H9 (cell line): ENCODE measurements around the gene PTX3. TPM values are rescaled to one million over a fixed set of nuclear protein-coding genes. Genes with fewer than 3 reads are reported as not detected.

ENCODE experiments used
- DNase-seq: peaks from one replicate; pipeline ENCODE4 v3.0.0-alpha.2; 2017
- H2AFZ ChIP-seq: one replicate; pipeline ENCODE4 v1.6.1; 2013; ENCODE audit warnings: mild to moderate bottlenecking, low read length, control low read depth, moderate library complexity
- H2AK5ac ChIP-seq: 2 replicates; pipeline ENCODE4 v1.6.1; 2013; ENCODE audit warnings: low read length, control low read depth, mixed read lengths; ENCODE audit not compliant: insufficient read length
- H2BK120ac ChIP-seq: one replicate; pipeline ENCODE4 v1.6.1; 2013; ENCODE audit warnings: low read depth, mild to moderate bottlenecking, low read length, control low read depth, inconsistent platforms; ENCODE audit not compliant: poor library complexity, severe bottlenecking
- H2BK12ac ChIP-seq: 2 replicates; pipeline ENCODE4 v1.6.1; 2013; ENCODE audit warnings: low read length, control low read depth, mixed read lengths, low read depth; ENCODE audit not compliant: insufficient read length
- H2BK15ac ChIP-seq: 2 replicates; pipeline ENCODE4 v1.6.1; 2013; ENCODE audit warnings: low read depth, low read length, control low read depth
- H2BK20ac ChIP-seq: one replicate; pipeline ENCODE4 v1.6.1; 2013; ENCODE audit warnings: low read depth, mild to moderate bottlenecking, low read length, control low read depth, inconsistent platforms; ENCODE audit not compliant: poor library complexity, severe bottlenecking
- H2BK5ac ChIP-seq: 2 replicates; pipeline ENCODE4 v1.6.1; 2013; ENCODE audit warnings: low read length, control low read depth, mixed read lengths; ENCODE audit not compliant: insufficient read length
- H3K14ac ChIP-seq: 2 replicates; pipeline ENCODE4 v1.6.1; 2013; ENCODE audit warnings: low read length, control low read depth; ENCODE audit not compliant: insufficient read depth
- H3K18ac ChIP-seq: 2 replicates; pipeline ENCODE4 v1.6.1; 2013; ENCODE audit warnings: low read depth, mild to moderate bottlenecking, mixed read lengths, low read length, control low read depth; ENCODE audit not compliant: insufficient read length
- H3K23ac ChIP-seq: 2 replicates; pipeline ENCODE4 v1.6.1; 2013; ENCODE audit warnings: low read length, control low read depth, mixed read lengths, low read depth; ENCODE audit not compliant: insufficient read length
- H3K23me2 ChIP-seq: 2 replicates; pipeline ENCODE4 v1.6.1; 2013; ENCODE audit warnings: low read depth, mild to moderate bottlenecking, mixed read lengths, low read length, control low read depth; ENCODE audit not compliant: insufficient read length, poor library complexity, severe bottlenecking
- H3K27ac ChIP-seq: 2 replicates; pipeline ENCODE4 v1.5.1; 2013; ENCODE audit warnings: low read length, control low read depth, mixed read lengths, low read depth; ENCODE audit not compliant: insufficient read length
- H3K27me3 ChIP-seq: 2 replicates; pipeline ENCODE4 v1.6.1; 2013; ENCODE audit warnings: low read length, control low read depth, inconsistent platforms; ENCODE audit not compliant: insufficient read depth
- H3K4ac ChIP-seq: 2 replicates; pipeline ENCODE4 v1.6.1; 2013; ENCODE audit warnings: low read depth, mild to moderate bottlenecking, control low read depth, inconsistent platforms, low read length, moderate library complexity
- H3K4me1 ChIP-seq: 2 replicates; pipeline ENCODE4 v1.6.1; 2013; ENCODE audit warnings: low read length, control low read depth, inconsistent platforms; ENCODE audit not compliant: insufficient read depth
- H3K4me2 ChIP-seq: 2 replicates; pipeline ENCODE4 v1.6.1; 2013; ENCODE audit warnings: low read length, control low read depth, mixed read lengths; ENCODE audit not compliant: insufficient read length, insufficient read depth
- H3K56ac ChIP-seq: 2 replicates; pipeline ENCODE4 v1.6.1; 2013; ENCODE audit warnings: low read depth, mild to moderate bottlenecking, mixed read lengths, low read length, control low read depth; ENCODE audit not compliant: insufficient read length
- H3K79me1 ChIP-seq: 2 replicates; pipeline ENCODE4 v1.6.1; 2013; ENCODE audit warnings: low read depth, mild to moderate bottlenecking, moderate library complexity, low read length, control low read depth, inconsistent platforms; ENCODE audit not compliant: insufficient read depth, poor library complexity, severe bottlenecking
- H3K79me2 ChIP-seq: 2 replicates; pipeline ENCODE4 v1.6.1; 2013; ENCODE audit warnings: low read length, control low read depth, inconsistent platforms; ENCODE audit not compliant: insufficient read depth
- H3K9ac ChIP-seq: 2 replicates; pipeline ENCODE4 v1.6.1; 2013; ENCODE audit warnings: low read length, control low read depth, mixed read lengths; ENCODE audit not compliant: insufficient read length; ENCODE audit errors: extremely low read depth
- H3K9me3 ChIP-seq: one replicate; pipeline ENCODE4 v1.6.1; 2013; ENCODE audit warnings: low read depth, low read length, inconsistent platforms; ENCODE audit not compliant: control insufficient read depth
- H3T11ph ChIP-seq: one replicate; pipeline ENCODE4 v1.6.1; 2013; ENCODE audit warnings: mild to moderate bottlenecking, low read length, control low read depth, inconsistent platforms
- H4K20me1 ChIP-seq: one replicate; pipeline ENCODE4 v1.6.1; 2013; ENCODE audit not compliant: control insufficient read depth, insufficient read length, insufficient read depth
- H4K5ac ChIP-seq: 2 replicates; pipeline ENCODE4 v1.6.1; 2013; ENCODE audit warnings: low read depth, mild to moderate bottlenecking, mixed read lengths, low read length, control low read depth; ENCODE audit not compliant: insufficient read length
- H4K8ac ChIP-seq: replicated peaks from 2 replicates; pipeline ENCODE4 v1.6.1; 2013; ENCODE audit warnings: low read length, control low read depth, mixed read lengths, low read depth; ENCODE audit not compliant: insufficient read length
- H4K91ac ChIP-seq: 2 replicates; pipeline ENCODE4 v1.6.1; 2013; ENCODE audit warnings: low read depth, mild to moderate bottlenecking, moderate library complexity, mixed read lengths, low read length, control low read depth; ENCODE audit not compliant: insufficient read length
- H3K27ac Mint-ChIP-seq, 3 experiments: 2 replicates in 2 of 3; 3 replicates in 1 of 3; pipeline ENCODE4 v1.8.0; 2020 to 2021; ENCODE audit warnings: mixed read lengths in 3 of 3, mild to moderate bottlenecking in 1 of 3, moderate library complexity in 1 of 3
- H3K27me3 Mint-ChIP-seq: 2 replicates; pipeline ENCODE4 v1.8.0; 2021; ENCODE audit warnings: low read depth, mild to moderate bottlenecking, moderate library complexity, mixed read lengths
- H3K36me3 Mint-ChIP-seq, 3 experiments: 2 replicates in 2 of 3; 3 replicates in 1 of 3; pipeline ENCODE4 v1.8.0; 2020 to 2021; ENCODE audit warnings: low read depth in 3 of 3, mixed read lengths in 3 of 3; ENCODE audit not compliant: insufficient read depth in 1 of 3
- H3K4me1 Mint-ChIP-seq, 2 experiments: 2 replicates each; pipeline ENCODE4 v1.8.0; 2020; ENCODE audit warnings: mixed read lengths in 2 of 2
- H3K4me3 Mint-ChIP-seq, 2 experiments: 2 replicates in 1 of 2; 3 replicates in 1 of 2; pipeline ENCODE4 v1.8.0; 2020 to 2021; ENCODE audit warnings: mild to moderate bottlenecking in 2 of 2, mixed read lengths in 2 of 2, moderate library complexity in 1 of 2
- H3K9me3 Mint-ChIP-seq, 2 experiments: 2 replicates in 1 of 2; 3 replicates in 1 of 2; pipeline ENCODE4 v1.8.0; 2020; ENCODE audit warnings: mild to moderate bottlenecking in 2 of 2, mixed read lengths in 2 of 2, moderate library complexity in 1 of 2
- WGBS: extraction: QIAGEN DNeasy Blood & Tissue Kit; methylation state at CpG from one replicate; pipeline ENCODE4 v1.1.7; 2013; ENCODE audit warnings: missing lambda C conversion rate, low lambda C conversion rate, mixed read lengths; ENCODE audit not compliant: insufficient read length; ENCODE audit errors: extremely low coverage; 5-methylcytosine and 5-hydroxymethylcytosine counted together
- total RNA-seq: library from RNA; stranded (reverse); gene quantifications from 2 replicates; pipeline ENCODE4 v1.2.1, GENCODE V29; 2021
- TF ChIP-seq, protein P1 (sequence below): fragments of 200-600 bp; sonication (generic); conservative IDR thresholded peaks from 3 replicates; pipeline ENCODE4 v1.8.0; 2021; ENCODE audit warnings: antibody characterized with exemption, mild to moderate bottlenecking

PTX3 gene
- total RNA-seq, 1 experiment from 2014 or later = 0.11 TPM

DNA sequence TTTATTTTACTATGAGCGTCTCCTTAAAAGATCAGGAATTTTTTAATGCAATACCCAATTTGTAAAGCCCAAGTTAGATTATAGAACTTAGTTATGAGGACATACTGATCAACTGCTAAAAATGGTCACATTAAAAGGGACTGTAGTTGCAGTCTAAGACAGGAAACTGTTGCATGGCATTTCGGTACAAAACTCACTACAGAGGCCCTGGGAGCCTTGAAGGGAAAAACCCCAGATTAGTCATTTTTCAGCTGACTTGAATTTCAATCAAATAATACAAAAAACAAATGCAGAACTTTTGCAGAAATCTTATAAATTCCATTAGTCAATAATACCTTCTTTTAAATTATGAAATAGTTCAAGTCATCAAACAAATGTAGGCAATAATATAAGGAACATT, 6.9 kb upstream of the PTX3 start:
- Mint-ChIP-seq H3K4me1 (peaks cover 4 to 5% of the 10 kb centered on the region in 2 experiments; a peak in 2 of 4 replicates), H3K9me3 (peaks cover 9 to 11% of the 10 kb centered on the region in 2 experiments), H3K36me3 (peaks cover 8 to 14% (median 10%) of the 10 kb centered on the region in 3 experiments; a peak in 6 of 7 replicates), H3K27me3 (no peaks in the 10 kb centered on the region), H3K4me3 (no peak overlapping the region), H3K27ac (no peak overlapping the region)
- Histone ChIP-seq H3K9ac (no peak overlapping the region), H3K79me2 (no peaks in the 10 kb centered on the region), H3K27ac (no peak overlapping the region), H4K8ac (no peak overlapping the region), H2BK20ac (no peak overlapping the region), H3K4ac (no peak overlapping the region), H3K23ac (no peak overlapping the region), H4K91ac (no peak overlapping the region), H3K14ac (no peak overlapping the region), H3K9me3 (no peaks in the 10 kb centered on the region), H3K79me1 (no peaks in the 10 kb centered on the region), H3K27me3 (no peaks in the 10 kb centered on the region), H3K56ac (no peak overlapping the region), H2BK12ac (no peak overlapping the region), H3K23me2 (no peaks in the 10 kb centered on the region), H2BK120ac (no peak overlapping the region), H2AFZ (no peak overlapping the region), H4K5ac (no peak overlapping the region), H2BK15ac (no peak overlapping the region), H2BK5ac (no peak overlapping the region), H3K4me1 (no peaks in the 10 kb centered on the region), H3K4me2 (no peak overlapping the region), H4K20me1 (no peaks in the 10 kb centered on the region), H3T11ph (no peak overlapping the region), H3K18ac (no peak overlapping the region), H2AK5ac (no peak overlapping the region)
- WGBS = no CpG with 5 or more reads among the region's 2 CpGs
- DNase-seq = no peak
- TF ChIP-seq, protein P1, sequence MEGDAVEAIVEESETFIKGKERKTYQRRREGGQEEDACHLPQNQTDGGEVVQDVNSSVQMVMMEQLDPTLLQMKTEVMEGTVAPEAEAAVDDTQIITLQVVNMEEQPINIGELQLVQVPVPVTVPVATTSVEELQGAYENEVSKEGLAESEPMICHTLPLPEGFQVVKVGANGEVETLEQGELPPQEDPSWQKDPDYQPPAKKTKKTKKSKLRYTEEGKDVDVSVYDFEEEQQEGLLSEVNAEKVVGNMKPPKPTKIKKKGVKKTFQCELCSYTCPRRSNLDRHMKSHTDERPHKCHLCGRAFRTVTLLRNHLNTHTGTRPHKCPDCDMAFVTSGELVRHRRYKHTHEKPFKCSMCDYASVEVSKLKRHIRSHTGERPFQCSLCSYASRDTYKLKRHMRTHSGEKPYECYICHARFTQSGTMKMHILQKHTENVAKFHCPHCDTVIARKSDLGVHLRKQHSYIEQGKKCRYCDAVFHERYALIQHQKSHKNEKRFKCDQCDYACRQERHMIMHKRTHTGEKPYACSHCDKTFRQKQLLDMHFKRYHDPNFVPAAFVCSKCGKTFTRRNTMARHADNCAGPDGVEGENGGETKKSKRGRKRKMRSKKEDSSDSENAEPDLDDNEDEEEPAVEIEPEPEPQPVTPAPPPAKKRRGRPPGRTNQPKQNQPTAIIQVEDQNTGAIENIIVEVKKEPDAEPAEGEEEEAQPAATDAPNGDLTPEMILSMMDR = no peak
